Heart left ventricle (tissue), 16 donors: ENCODE results near the gene BBX. TPM values are rescaled to one million over a fixed set of nuclear protein-coding genes. Genes with fewer than 3 reads are reported as not detected.

Experiments used
- ATAC-seq, 4 donors: fragments of 200-7000 bp; cut with Tn5 transposase; one replicate each; pipeline ENCODE4 v1.9.1; 2020 to 2022; ENCODE audit warnings: moderate library complexity in 4 of 4, mild to moderate bottlenecking in 3 of 4, moderate number of reproducible peaks in 1 of 4
- DNase-seq, 5 donors: peaks; one replicate each; pipeline ENCODE4 v3.0.0-alpha.2; 2020
- H3K27ac ChIP-seq, 12 donors: fragments of 200-600 bp; sonication (generic) in 4 of 12; one replicate each; pipeline versions ENCODE4 v1.5.0 to v1.8.0; 2016 to 2022; ENCODE audit warnings: mild to moderate bottlenecking in 2 of 12
- H3K27me3 ChIP-seq, 9 donors: fragments of 200-600 bp; sonication (generic) in 2 of 9; one replicate each; pipeline versions ENCODE4 v1.5.1 to v1.8.0; 2016 to 2022; ENCODE audit warnings: mild to moderate bottlenecking in 3 of 9
- H3K36me3 ChIP-seq, 9 donors: fragments of 200-600 bp; sonication (generic) in 2 of 9; one replicate each; pipeline versions ENCODE4 v1.5.0 to v1.8.0; 2018 to 2022; ENCODE audit warnings: mild to moderate bottlenecking in 2 of 9
- H3K4me1 ChIP-seq, 12 donors: fragments of 200-600 bp; sonication (generic) in 4 of 12; one replicate each; pipeline versions ENCODE4 v1.5.0 to v1.8.0; 2016 to 2022; ENCODE audit warnings: mild to moderate bottlenecking in 3 of 12
- H3K4me3 ChIP-seq, 12 donors: fragments of 200-600 bp; sonication (generic) in 4 of 12; one replicate each; pipeline versions ENCODE4 v1.5.0 to v1.8.0; 2017 to 2022; ENCODE audit warnings: mild to moderate bottlenecking in 9 of 12, moderate library complexity in 4 of 12
- H3K9me3 ChIP-seq, 12 donors: fragments of 200-600 bp; sonication (generic) in 4 of 12; one replicate each; pipeline versions ENCODE4 v1.5.0 to v1.8.0; 2016 to 2022; ENCODE audit warnings: mild to moderate bottlenecking in 1 of 12
- CTCF ChIP-seq, 12 donors: fragments of 200-600 bp; sonication (generic) in 4 of 12; IDR thresholded peaks; one replicate each; pipeline versions ENCODE4 v1.5.0 to v1.8.0; 2018 to 2022; ENCODE audit warnings: antibody characterized with exemption in 12 of 12, mild to moderate bottlenecking in 5 of 12
- POLR2A ChIP-seq, 2 donors: fragments of 450-650 bp; IDR thresholded peaks; one replicate each; pipeline ENCODE4 v1.6.1; 2017; ENCODE audit warnings: antibody characterized with exemption in 2 of 2, mild to moderate bottlenecking in 2 of 2, moderate library complexity in 2 of 2
- WGBS, 4 donors: extraction: QIAGEN DNeasy Blood & Tissue Kit in 2 of 4; methylation state at CpG; one replicate each; pipeline versions ENCODE4 v1.1.5 to v1.1.7; 2013 to 2018; 5-methylcytosine and 5-hydroxymethylcytosine counted together
- intact Hi-C, 10 donors: fragments of 100-400 bp; cut with DNase I; formaldehyde crosslinking; loops; one replicate each; pipeline versions ENCODE4 v1.11.1 to v1.14.2; 2022
- polyA plus RNA-seq, 2 donors: library from polyadenylated mRNA; stranded (reverse); fragments of 200-250 nt; gene quantifications; one replicate each; pipeline ENCODE4 v1.2.3, GENCODE V29; 2013
- total RNA-seq, 9 donors: library from RNA; depleted of rRNA in 2 of 9; stranded (reverse); fragments of >200 nt in 2 of 9; fragmentation: NEBNext Ultra II Directional in 3 of 9; extraction: Animal tissue kit (Norgen Biotek cat#: 25700) in 3 of 9; gene quantifications; one replicate each; pipeline versions ENCODE4 v1.1.0 to v1.2.4, GENCODE V29; 2016 to 2023
- donor health status: ischemic (EF 13 %, LVEDD 7.1; RV severe dilation, severe dysfunction).
- donor health status: healthy with polysubstance abuse.
- donor health status: DM: no; HTN: yes; CAD: no.
- donor health status: DM: no; HTN: no; CAD: no.
- donor health status: ischemic (EF 25% LVEDD 6.9; RV normal size, moderate dysfunction).
- donor health status: ischemic (EF 25% LVEDD 5.7; RV mildly dilated, moderate dysfunction).
- donor health status: healthy.
- donor health status: DM: yes; HTN: yes; CAD: no.
- donor health status: ischemic (EF 35%, LVEDD 5.7; RV mildly dilated, moderate dysfunction).
- donor health status: nonischemic (EF 11% LVEDD 7.7; RV severe dilation, severe dysfunction).
- donor health status: DM: yes; HTN: yes; CAD: no.
- donor health status: PGD.
- donor health status: ischemic (EF 29% LVEDD 5.4; RV normal size, mild dysfunction).
- donor health status: nonischemic (EF 23%, LVEDD 6.1; RV moderate dilation, normal function).

BBX gene
- total and polyA plus RNA-seq, 11 donors: 9.1 to 60.5 (median 46.8) TPM

- no peak for DNase-seq
- WGBS, 4 donors: 88 to 91% (median 90%) methylated on average over 4 of the region's 4 CpGs
- H3K4me3 ChIP-seq: no peak overlapping the region
- ATAC-seq: no peak
- no peaks in the 10 kb centered on the region for H3K27me3 ChIP-seq
- H3K36me3 ChIP-seq: no peaks in the 10 kb centered on the region
- H3K9me3 ChIP-seq: no peaks in the 10 kb centered on the region
- H3K4me1 ChIP-seq: peaks cover 0 to 6% (median 4%) of the 10 kb centered on the region in 12 donors
- H3K27ac ChIP-seq: no peak overlapping the region
- intact Hi-C loops: loop anchor here (5.0 to 10.0 kb wide), 8 partner anchors 88 to 286 kb away; no protein-coding TSS in a partner anchor
- TF ChIP-seq POLR2A (IDR thresholded peaks at IDR 0.05) (no peak), CTCF (IDR thresholded peaks at IDR 0.05) (no peak)
Observed at GRCh38 chr3:107520535-107520934, 2.2 kb upstream of the BBX start.

DNA sequence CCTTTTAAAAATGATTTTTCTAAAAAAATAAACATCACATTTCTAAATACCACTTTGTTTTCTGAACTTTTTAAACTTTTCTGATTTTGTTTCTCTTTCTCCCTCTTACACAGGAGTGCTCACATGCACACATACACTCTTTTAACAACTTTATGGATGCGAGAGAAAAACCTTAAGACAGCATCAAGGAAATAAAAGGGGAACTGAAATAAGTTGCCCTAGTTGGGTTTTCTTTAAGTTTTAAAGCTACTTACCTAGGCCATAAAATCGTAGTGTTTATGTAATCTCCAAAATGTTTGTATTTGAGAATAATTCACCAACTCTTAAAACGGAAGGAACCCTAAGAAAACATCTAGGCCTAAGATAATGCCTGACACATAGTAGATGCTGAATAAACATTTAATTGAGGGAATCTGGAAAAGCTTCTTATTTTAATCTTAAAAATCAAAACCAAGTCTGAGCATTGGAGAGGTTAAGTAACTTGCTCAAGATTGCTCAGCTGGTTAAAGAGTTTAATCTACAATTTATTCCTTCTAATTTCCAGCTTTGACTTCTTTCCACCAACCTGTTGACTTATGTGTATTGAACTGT, 1.2 kb upstream of the BBX start:
- 89 to 96% (median 93%) methylated on average over 3 of the region's 3 CpGs for whole genome bisulfite sequencing, 4 donors
- no peaks in the 10 kb centered on the region for H3K27me3 ChIP-seq

DNA sequence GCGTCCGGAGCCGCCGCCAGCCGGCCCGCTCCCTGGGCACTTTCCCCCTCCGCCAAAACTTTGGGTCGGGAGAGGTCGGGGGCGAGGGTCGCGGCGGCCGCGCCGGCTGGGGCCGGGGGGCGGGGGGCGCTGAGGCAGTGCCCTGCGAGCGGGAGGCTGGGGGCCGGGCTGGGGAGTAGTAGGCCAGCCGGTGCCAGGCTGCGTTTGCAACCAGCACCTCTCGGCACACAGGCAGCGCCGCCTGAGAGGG, 452 bp downstream of the BBX start:
- no peak for DNase-seq
- TF ChIP-seq POLR2A (IDR thresholded peaks at IDR 0.05) (no peak), CTCF (IDR thresholded peaks at IDR 0.05) (no peak)

More for the DNA sequence above, 1.2 kb upstream of the BBX start:
- Histone ChIP-seq H3K4me3 (no peak overlapping the region), H3K4me1 (peaks cover 0 to 17% (median 10%) of the 10 kb centered on the region in 12 donors), H3K27ac (no peak overlapping the region), H3K9me3 (no peaks in the 10 kb centered on the region), H3K36me3 (no peaks in the 10 kb centered on the region)
- TF ChIP-seq POLR2A (IDR thresholded peaks at IDR 0.05): no peak
- no peak for TF ChIP-seq CTCF (IDR thresholded peaks at IDR 0.05)
- ATAC-seq: no peak
- DNase-seq: no peak
- intact Hi-C loops: loop anchor here (1.0 to 10.0 kb wide), 10 partner anchors 89 to 287 kb away; no protein-coding TSS in a partner anchor

DNA sequence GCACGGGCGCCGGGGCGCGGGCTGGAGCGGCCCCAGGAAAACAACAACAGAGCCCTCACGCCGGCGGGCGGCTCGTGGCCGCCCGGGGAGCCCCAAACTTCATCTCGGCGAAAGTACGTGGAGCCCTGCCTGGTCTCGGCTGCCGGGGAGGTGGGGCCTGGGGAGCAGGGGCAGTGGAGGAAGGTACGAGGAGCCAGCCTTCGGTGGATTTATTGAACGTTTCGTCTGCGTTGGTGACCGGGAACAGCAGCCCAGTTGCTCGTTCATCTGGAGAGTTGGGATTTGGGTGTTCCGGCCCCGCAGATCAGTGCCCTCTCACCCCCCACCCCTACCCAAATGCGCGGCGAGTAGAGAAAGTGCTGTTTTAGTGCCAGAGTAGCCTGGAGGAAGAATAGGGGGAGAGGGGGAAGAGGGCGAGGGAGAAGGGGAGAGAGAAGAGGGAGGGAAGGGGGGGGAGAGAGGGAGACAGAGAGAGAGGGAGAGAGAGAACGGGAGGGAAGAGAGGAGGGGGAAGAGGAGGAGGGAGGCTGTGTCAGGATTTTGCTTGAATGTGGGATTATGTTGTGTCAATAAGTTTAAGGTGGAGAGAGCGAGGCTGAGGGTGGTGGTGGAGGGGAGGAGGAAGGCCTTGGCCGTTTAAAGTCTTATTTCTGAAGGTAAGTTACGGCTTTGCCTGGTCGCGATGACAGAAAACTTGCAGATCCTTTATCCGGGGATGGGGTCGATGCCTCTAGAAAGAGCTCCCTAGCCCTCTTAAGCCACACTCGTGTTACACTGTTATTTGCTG, 970 bp downstream of the BBX start:
- 0 to 1% (median 1%) methylated on average over 34 to 40 of the region's 40 CpGs for WGBS, 4 donors
- ATAC-seq: peak in 3 of 4 donors; percentile 19 to 47 (median 27)
- peak; percentile 40 to 80 (median 54) for DNase-seq
- Histone ChIP-seq H3K27me3 (no peaks in the 10 kb centered on the region), H3K36me3 (peaks cover 0 to 4% (median 0%) of the 10 kb centered on the region in 9 donors), H3K4me3 (peak overlapping the region; percentile 75 to 97 (median 88)), H3K27ac (peak overlapping the region; percentile 77 to 96 (median 92)), H3K4me1 (peaks cover 0 to 20% (median 10%) of the 10 kb centered on the region in 12 donors), H3K9me3 (no peaks in the 10 kb centered on the region)
- TF ChIP-seq POLR2A (IDR thresholded peaks at IDR 0.05) (no peak), CTCF (IDR thresholded peaks at IDR 0.05) (no peak)
- intact Hi-C loops: loop anchor here (1.0 to 10.0 kb wide), 10 partner anchors 91 to 289 kb away; no protein-coding TSS in a partner anchor

More for the DNA sequence above, 452 bp downstream of the BBX start:
- intact Hi-C loops: loop anchor here (1.0 to 10.0 kb wide), 10 partner anchors 91 to 288 kb away; no protein-coding TSS in a partner anchor
- peaks cover 0 to 20% (median 10%) of the 10 kb centered on the region in 12 donors for H3K4me1 ChIP-seq
- H3K27me3 ChIP-seq: no peaks in the 10 kb centered on the region
- 0 to 1% (median 0%) methylated on average over 3 to 27 of the region's 27 CpGs for WGBS, 4 donors
- peak in 3 of 4 donors; percentile 33 to 69 (median 66) for ATAC-seq
- peak overlapping the region; percentile 77 to 96 (median 92) for H3K27ac ChIP-seq
- no peaks in the 10 kb centered on the region for H3K9me3 ChIP-seq
- peak overlapping the region; percentile 75 to 97 (median 88) for H3K4me3 ChIP-seq
- peaks cover 0 to 4% (median 0%) of the 10 kb centered on the region in 9 donors for H3K36me3 ChIP-seq
